WTC11 (cell line): ENCODE measurements around the gene WBP1L.

Source experiments
- FOXK1 ChIP-seq: sonication (generic); formaldehyde crosslinking; IDR thresholded peaks from 2 replicates; pipeline ENCODE4 v1.8.0; 2022; ENCODE audit warnings: mild to moderate bottlenecking, moderate library complexity, missing genetic modification reagents
- JUN ChIP-seq: sonication (generic); formaldehyde crosslinking; IDR thresholded peaks from 2 replicates; pipeline ENCODE4 v1.8.0; 2023; ENCODE audit warnings: mild to moderate bottlenecking, missing genetic modification reagents
- TF ChIP-seq, protein P1 (sequence below): fragments of 200-600 bp; IDR thresholded peaks from 2 replicates; pipeline ENCODE4 v1.8.0; 2022; ENCODE audit warnings: antibody characterized with exemption
- TF ChIP-seq, protein P2 (sequence below): sonication (generic); formaldehyde crosslinking; IDR thresholded peaks from 2 replicates; pipeline ENCODE4 v1.8.1; 2022; ENCODE audit warnings: low read depth, missing genetic modification reagents, borderline replicate concordance
- TF ChIP-seq, protein P3 (sequence below): sonication (generic); formaldehyde crosslinking; IDR thresholded peaks from 2 replicates; pipeline ENCODE4 v1.8.0; 2022; ENCODE audit warnings: mild to moderate bottlenecking, missing genetic modification reagents

DNA sequence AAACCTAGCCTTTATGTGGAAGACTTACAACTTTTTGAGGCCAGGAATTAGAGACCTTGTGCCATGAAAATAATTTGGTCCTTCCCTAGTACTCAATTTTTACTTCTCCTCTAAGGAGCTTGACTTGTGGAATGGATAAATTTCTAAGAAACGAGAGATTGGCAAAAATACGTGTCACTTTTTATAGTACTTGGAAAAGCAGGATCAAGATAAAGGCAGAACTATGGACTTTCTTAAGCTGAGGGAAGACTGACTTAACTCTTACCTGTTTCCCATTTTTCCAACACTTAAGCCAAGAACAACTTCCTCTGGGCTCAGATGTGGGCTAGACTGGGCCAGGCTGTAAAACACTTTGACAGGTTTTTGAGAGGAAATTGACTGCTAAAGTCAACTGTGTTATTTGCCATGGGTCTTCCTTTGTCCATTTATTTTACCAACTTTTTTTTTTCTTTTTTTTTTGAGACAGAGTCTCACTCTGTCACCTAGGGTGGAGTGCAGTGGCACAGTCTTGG, 2.0 kb upstream of the WBP1L start:
- no peak for TF ChIP-seq FOXK1
- TF ChIP-seq, protein P1, sequence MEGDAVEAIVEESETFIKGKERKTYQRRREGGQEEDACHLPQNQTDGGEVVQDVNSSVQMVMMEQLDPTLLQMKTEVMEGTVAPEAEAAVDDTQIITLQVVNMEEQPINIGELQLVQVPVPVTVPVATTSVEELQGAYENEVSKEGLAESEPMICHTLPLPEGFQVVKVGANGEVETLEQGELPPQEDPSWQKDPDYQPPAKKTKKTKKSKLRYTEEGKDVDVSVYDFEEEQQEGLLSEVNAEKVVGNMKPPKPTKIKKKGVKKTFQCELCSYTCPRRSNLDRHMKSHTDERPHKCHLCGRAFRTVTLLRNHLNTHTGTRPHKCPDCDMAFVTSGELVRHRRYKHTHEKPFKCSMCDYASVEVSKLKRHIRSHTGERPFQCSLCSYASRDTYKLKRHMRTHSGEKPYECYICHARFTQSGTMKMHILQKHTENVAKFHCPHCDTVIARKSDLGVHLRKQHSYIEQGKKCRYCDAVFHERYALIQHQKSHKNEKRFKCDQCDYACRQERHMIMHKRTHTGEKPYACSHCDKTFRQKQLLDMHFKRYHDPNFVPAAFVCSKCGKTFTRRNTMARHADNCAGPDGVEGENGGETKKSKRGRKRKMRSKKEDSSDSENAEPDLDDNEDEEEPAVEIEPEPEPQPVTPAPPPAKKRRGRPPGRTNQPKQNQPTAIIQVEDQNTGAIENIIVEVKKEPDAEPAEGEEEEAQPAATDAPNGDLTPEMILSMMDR, result no peak
- no peak for TF ChIP-seq JUN
- TF ChIP-seq, protein P2, sequence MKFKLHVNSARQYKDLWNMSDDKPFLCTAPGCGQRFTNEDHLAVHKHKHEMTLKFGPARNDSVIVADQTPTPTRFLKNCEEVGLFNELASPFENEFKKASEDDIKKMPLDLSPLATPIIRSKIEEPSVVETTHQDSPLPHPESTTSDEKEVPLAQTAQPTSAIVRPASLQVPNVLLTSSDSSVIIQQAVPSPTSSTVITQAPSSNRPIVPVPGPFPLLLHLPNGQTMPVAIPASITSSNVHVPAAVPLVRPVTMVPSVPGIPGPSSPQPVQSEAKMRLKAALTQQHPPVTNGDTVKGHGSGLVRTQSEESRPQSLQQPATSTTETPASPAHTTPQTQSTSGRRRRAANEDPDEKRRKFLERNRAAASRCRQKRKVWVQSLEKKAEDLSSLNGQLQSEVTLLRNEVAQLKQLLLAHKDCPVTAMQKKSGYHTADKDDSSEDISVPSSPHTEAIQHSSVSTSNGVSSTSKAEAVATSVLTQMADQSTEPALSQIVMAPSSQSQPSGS (CRISPR knock-in tag), result no peak
- TF ChIP-seq, protein P3, sequence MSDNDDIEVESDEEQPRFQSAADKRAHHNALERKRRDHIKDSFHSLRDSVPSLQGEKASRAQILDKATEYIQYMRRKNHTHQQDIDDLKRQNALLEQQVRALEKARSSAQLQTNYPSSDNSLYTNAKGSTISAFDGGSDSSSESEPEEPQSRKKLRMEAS (CRISPR knock-in tag), result no peak
